GM19395 (cell line): ENCODE measurements around the gene ASPDH.
A peak's percentile ranks its signal among the peaks of the same experiment; 100 is the strongest.
"Not testable (repeated sequence)": the region's sequence is repeated elsewhere in the genome, so short reads cannot be mapped to it uniquely, and the experiment has no call there.

Experiments used
- ATAC-seq: cut with Tn5 transposase; IDR thresholded peaks from one replicate; pipeline ENCODE4 v1.9.1; 2021; ENCODE audit warnings: mild to moderate bottlenecking, moderate library complexity; ENCODE audit not compliant: unreplicated experiment

Gene ASPDH

GRCh38 chr19:50480281-50481111 is 33.2 kb downstream of the ASPDH start:
- ATAC-seq = no peak

GRCh38 chr19:50479761-50480251 is 33.9 kb downstream of the ASPDH start:
- no peak for ATAC-seq

DNA sequence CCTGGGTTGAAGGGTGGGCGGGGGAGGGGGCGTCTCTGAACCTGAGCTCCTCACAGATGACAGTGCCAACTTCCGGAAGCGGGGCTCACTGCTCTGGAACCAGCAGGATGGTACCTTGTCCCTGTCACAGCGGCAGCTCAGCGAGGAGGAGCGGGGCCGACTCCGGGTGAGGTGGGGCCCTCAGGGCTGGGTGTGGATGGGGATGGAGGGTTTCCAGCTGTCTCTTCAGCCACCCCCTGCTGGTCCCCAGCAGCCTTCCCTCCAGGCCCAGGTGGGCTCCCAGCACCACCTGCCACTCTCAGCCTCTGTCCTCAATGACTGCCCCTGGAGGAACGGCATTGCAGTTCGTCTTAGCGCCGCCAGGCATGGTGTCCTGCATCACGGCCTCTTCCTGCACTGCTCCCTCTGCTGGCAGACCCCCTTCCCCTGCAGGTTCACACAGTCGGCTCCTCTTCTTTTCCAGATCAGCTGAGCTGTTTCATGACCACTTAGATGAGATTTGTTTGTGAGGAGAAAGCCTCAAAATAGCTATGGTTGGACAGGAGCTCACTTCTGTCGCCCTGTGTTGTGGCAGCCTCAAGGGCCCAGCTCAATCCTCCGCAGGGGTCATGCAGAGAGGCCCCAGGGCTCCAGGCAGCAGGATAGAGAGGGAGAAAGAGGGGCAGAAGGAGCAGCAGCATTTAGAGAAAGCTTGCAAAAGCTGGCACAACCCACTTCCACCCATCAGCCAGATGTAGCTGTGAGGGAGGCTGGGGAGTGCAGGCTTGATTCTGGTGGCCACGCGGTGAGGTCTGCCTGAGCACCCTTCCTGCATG is 34.6 kb downstream of the ASPDH start:
- ATAC-seq = no peak

- no peak for ATAC-seq
Measured at GRCh38 chr19:50477751-50478515, 35.8 kb downstream of the ASPDH start.

DNA sequence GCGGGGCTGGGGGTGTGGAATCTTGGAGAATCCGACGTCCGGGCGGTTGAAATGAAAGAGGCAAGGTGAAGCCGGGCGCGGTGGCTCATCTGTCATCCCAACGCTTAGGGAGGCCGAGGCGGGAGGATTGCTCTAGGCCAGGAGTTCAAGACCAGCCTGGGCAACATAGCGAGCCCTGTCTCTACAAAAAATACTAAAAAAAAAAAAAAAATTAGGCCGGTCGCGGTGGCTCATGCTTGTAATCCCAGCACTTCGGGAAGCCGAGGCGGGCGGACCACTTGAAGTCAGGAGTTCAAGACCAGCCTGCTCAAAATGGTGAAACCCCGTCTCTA is 36.8 kb downstream of the ASPDH start:
- no peak for ATAC-seq

DNA sequence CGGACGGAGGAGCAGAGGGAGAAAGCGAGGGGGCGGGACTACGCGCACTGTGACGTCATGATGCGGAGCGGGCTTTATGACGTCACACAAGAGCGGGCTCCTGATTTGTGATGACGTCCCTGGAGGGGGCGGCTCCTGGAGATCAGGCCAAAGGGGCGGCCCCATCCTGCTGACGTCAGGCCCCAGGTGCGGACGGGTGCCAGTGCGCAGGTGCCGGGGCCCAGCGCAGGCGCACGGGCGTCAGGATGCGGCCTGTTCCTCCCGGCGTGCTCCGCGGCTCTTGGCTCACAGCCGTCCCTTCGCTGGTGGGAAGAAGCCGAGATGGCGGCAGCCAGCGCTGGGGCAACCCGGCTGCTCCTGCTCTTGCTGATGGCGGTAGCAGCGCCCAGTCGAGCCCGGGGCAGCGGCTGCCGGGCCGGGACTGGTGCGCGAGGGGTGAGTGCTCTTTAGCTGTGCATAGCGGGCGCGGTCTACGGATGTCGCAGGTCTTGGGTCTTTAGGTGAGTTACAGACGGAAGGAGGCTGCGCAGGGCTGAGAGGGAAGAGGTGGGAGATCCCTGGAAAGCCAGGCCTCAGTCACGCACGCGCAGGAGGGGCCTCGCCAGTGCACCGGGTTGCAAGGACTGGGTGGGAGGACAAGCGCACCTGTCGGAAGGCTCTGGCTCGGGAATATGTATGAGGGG is 37.3 kb downstream of the ASPDH start, which contains the start of the genes EMC10 and GARIN5A:
Gene EMC10, plus strand, starts transcription at position 284 of the 683 bp plus-strand sequence. Its CDS starts 38 bp downstream, at position 322.
Gene GARIN5A, minus strand, starts transcription at position 625 of the 683 bp plus-strand sequence. Its CDS starts 460 bp downstream, at position 165.
- peak; percentile 81 for ATAC-seq

DNA sequence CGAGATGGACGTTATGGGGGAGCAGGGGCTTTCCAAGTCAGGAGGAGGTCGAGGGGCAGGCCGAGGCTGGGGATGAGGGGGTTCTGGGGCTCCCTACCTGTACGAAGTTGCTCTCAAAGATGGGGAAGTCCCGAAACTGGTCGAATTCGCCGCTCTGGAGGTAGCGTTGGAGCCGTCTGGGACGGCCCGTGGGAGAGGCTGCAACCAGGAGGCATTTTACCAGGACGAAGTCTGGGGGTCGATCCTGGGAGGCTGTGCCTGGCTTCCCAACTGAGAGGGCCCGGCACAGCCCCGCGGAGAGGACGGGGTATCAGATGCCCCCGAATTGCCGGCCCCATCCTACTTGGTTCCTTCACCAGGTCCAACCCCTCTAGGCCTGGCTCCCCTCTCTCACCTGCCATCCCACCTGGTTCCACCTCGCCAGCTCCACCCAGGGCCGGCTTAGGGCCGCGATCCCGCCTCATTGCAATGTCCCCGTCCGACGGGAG is 37.9 kb downstream of the ASPDH start:
- ATAC-seq = no peak

DNA sequence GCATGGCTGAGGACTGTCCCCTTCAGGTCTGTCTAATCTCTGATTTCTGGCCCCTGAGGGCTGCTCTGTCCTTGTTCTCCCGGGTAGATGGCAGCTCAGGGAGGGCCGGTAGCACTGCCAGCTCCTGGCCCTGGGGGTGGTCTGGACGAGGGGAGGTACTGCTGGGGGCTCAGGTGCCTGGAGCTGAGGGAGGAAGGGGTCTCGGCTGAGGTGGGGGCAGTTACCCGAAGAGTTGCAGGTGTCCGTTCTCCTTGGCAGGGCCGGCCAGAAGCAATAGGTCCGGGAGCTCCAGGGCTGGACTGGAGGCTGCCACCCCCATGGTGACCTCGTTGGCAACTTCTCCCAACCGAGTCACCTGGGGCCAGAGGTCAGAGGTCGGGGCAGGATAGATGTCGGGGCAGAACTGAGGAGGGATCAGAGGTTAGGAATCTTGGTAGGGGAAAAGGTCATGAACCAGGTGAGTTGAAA is 38.6 kb downstream of the ASPDH start:
- no peak for ATAC-seq

- not testable (repeated sequence) for ATAC-seq
Measured at GRCh38 chr19:50473336-50473735, 40.4 kb downstream of the ASPDH start.

GRCh38 chr19:50468818-50469217 is 44.9 kb downstream of the ASPDH start:
- ATAC-seq = no peak

DNA sequence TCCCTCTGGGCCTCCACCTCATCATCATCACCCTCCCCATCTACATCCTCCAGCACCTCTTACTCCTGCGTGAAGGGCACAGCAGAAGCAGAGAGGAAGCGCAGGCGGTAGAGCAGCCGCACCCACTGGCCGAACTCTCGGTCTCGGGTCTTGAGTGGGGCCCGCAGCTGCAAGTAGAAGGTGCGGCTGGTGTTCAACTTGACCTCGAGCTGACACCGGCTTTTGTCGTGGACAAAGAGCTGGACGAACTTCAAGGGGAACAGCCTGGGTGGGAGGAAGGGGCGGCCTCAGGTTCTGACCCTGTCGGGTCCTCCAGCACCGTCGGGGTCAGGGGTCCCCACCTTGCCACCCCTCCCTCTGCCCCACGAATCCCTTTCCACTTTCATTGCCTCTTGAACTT is 46.1 kb downstream of the ASPDH start:
- ATAC-seq = no peak

DNA sequence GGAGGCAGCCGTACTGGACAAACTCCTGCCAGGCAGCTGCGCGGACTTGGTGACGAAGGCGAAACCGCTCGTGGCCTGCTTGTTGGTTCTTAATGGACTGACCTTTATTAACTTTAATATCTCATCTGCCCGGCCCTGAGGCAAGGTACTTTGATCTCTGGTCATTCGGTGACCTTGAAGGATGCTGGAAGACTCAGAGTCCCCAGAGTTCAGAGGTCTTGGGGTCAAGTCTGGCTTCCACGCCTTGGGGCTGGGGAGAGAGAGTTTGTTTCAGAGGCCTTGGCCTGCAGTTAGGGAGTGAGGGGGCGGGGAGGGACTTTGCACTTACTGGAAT is 47.0 kb downstream of the ASPDH start:
- no peak for ATAC-seq

DNA sequence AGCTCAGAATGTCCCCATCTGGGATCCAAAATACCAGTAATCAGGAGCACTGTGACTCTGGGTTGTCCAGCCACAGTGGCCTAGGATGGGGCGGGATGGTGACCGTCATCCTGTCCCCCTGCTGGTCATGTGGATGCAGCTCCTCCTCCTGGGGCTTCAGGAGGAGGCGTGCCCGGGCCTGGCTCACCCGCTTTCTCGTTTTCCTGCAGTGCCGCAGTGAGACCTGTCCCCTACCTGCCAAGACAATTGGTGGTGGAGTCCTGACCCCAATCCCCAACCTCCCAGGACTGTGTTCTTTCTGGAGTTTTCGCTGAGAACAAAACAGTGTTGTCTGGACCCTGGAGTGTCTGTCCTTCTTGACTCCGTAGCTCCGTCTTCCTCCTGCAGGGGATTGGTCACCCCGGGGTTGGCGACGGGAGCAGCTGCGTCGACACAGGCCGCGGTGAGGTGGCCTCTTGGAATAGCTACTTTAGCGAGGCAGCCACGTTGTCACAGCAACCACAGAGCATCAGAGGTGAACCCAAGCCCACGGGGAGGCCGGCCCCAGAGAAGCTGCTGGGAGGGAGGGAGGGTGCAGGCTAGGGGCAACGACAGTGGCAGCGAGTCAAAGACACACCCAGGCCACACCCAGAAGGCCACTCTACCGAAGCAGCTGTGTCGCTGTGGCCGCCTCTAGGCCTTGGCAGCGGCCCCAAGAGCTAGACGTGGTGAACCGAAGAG is 47.6 kb downstream of the ASPDH start:
- no peak for ATAC-seq

DNA sequence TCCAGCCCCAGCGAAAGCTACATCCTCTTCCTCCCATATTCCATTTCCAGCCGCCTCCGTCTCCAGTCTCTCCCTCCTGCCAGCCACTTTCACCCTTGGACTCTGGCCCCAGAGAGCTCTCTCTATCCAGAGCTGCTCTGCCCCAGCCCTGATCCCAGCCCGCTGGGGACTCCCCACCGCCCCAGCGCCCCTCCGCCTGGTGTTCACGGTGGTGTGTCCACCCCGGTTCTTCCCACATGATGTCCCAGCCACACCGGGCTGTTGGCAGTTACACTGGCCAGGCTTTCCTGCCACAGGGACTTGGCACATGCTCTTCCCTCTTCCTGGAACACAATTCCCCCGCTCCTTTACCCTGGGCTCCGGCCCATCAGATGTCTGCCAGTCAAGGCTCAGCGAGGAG is 48.7 kb downstream of the ASPDH start:
- ATAC-seq = no peak

GRCh38 chr19:50464348-50464747 is 49.4 kb downstream of the ASPDH start:
- ATAC-seq = no peak

DNA sequence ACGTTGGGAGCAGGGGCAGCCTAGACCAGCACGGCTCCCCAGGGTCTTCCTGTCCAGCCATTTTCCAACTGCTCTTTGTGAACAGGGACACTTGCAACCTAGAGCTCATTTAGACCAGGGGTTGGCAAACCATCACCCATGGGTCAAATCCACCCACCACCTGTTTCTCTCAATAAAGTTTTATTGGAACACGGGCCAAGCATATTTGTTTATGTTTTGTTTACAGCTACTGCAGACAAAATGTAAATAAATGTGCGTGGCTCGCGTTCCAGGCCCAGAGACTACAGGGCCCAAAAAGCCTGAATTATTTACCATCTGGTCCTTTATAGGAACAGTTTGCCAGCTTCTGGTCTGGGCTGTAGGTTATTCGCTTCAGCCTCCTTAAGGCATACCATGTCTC is 50.7 kb downstream of the ASPDH start:
- no peak for ATAC-seq
